ENCODE measurements around the gene NDUFV1. TPM values are rescaled to one million over a fixed set of nuclear protein-coding genes. Genes with fewer than 3 reads are reported as not detected.
"Not testable (repeated sequence)": the region's sequence is repeated elsewhere in the genome, so short reads cannot be mapped to it uniquely, and the experiment has no call there.

NDUFV1 gene
- total RNA-seq, 1 donor from 2014 or later, result 126 TPM

GRCh38 chr11:67632982-67633755 is 26.4 kb downstream of the NDUFV1 start:
- peak; percentile 61 for DNase-seq (ENCODE audit: low spot score)
- intact Hi-C loops (cut with DNase I), result no loop called here
- ATAC-seq, result no peak

- ATAC-seq, result no peak
- intact Hi-C loops (cut with DNase I), result no loop called here
- no peak for DNase-seq (ENCODE audit: low spot score)
Measured at GRCh38 chr11:67633758-67634365, 27.1 kb downstream of the NDUFV1 start.

GRCh38 chr11:67634366-67635230 is 27.9 kb downstream of the NDUFV1 start:
- ATAC-seq, result no peak
- intact Hi-C loops (cut with DNase I), result no loop called here
- DNase-seq (ENCODE audit: low spot score), result no peak

- DNase-seq (ENCODE audit: low spot score), result no peak
Measured at GRCh38 chr11:67635231-67635521, 28.4 kb downstream of the NDUFV1 start.

GRCh38 chr11:67636962-67637361 is 30.2 kb downstream of the NDUFV1 start:
- ATAC-seq (no peak), DNase-seq (ENCODE audit: low spot score) (no peak)
- intact Hi-C loops (cut with DNase I), result no loop called here

More at GRCh38 chr11:67635231-67635521, 28.4 kb downstream of the NDUFV1 start:
- no peak for ATAC-seq
- intact Hi-C loops (cut with DNase I), result no loop called here

GRCh38 chr11:67637441-67637840 is 30.7 kb downstream of the NDUFV1 start:
- intact Hi-C loops (cut with DNase I); DNase-seq (ENCODE audit: low spot score); ATAC-seq: not testable (repeated sequence)

- intact Hi-C loops (cut with DNase I), result no loop called here
- ATAC-seq (no peak), DNase-seq (ENCODE audit: low spot score) (no peak)
Measured at GRCh38 chr11:67638535-67639437, 32.0 kb downstream of the NDUFV1 start.

GRCh38 chr11:67639438-67639859 is 32.7 kb downstream of the NDUFV1 start, which contains the start of gene TBX10:
TBX10 (minus strand) TSS chr11:67639763; CDS start chr11:67639472, 291 bp downstream.
- ATAC-seq (no peak), DNase-seq (ENCODE audit: low spot score) (no peak)
- intact Hi-C loops (cut with DNase I), result no loop called here

- ATAC-seq, result peak; percentile 80
- intact Hi-C loops (cut with DNase I), result no loop called here
- DNase-seq (ENCODE audit: low spot score), result peak; percentile 79
Measured at GRCh38 chr11:67640021-67640757, 33.5 kb downstream of the NDUFV1 start.

GRCh38 chr11:67640758-67641337 is 34.1 kb downstream of the NDUFV1 start:
- ATAC-seq (no peak), DNase-seq (ENCODE audit: low spot score) (no peak)
- intact Hi-C loops (cut with DNase I), result no loop called here

- intact Hi-C loops (cut with DNase I), result no loop called here
- DNase-seq (ENCODE audit: low spot score) (no peak), ATAC-seq (no peak)
Measured at GRCh38 chr11:67641338-67642172, 34.8 kb downstream of the NDUFV1 start.

- intact Hi-C loops (cut with DNase I), result no loop called here
- DNase-seq (ENCODE audit: low spot score) (no peak), ATAC-seq (no peak)
Measured at GRCh38 chr11:67642173-67643120, 35.7 kb downstream of the NDUFV1 start.

GRCh38 chr11:67644042-67644441 is 37.3 kb downstream of the NDUFV1 start:
- ATAC-seq (no peak), DNase-seq (ENCODE audit: low spot score) (no peak)
- intact Hi-C loops (cut with DNase I), result no loop called here

GRCh38 chr11:67644472-67645418 is 38.0 kb downstream of the NDUFV1 start:
- DNase-seq (ENCODE audit: low spot score) (peak; percentile 53), ATAC-seq (no peak)
- intact Hi-C loops (cut with DNase I), result no loop called here
